ENCODE results near the gene LDLR.
"Not testable (repeated sequence)": the region's sequence is repeated elsewhere in the genome, so short reads cannot be mapped to it uniquely, and the experiment has no call there.

LDLR gene

GRCh38 chr19:11105014-11105636 lies 15.9 kb downstream of the LDLR start:
- no peak for DNase-seq (ENCODE audit: low spot score)

DNA sequence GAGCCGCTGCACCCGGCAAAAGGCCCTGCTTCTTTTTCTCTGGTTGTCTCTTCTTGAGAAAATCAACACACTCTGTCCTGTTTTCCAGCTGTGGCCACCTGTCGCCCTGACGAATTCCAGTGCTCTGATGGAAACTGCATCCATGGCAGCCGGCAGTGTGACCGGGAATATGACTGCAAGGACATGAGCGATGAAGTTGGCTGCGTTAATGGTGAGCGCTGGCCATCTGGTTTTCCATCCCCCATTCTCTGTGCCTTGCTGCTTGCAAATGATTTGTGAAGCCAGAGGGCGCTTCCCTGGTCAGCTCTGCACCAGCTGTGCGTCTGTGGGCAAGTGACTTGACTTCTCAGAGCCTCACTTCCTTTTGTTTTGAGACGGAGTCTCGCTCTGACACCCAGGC lies 17.2 kb downstream of the LDLR start:
- no peak for DNase-seq (ENCODE audit: low spot score)

DNA sequence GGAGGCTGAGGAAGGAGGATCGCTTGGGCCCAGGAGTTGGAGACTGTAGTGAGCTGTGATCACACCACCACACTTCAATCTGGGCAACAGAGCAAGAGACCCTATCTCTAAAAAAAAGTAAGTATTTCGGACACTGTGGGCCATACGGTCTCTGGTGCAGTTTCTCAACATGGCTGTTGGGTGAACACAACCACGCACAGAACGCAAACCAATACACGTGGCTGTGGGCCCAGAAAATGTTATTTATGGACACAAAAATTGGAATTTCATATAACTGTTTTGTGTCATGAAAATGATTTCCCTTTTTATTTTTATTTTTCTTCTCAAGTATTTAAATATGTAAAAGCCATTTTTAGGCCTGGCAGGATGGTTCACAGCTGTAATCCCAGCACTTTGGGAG lies 19.5 kb downstream of the LDLR start:
- no peak for DNase-seq (ENCODE audit: low spot score)

DNA sequence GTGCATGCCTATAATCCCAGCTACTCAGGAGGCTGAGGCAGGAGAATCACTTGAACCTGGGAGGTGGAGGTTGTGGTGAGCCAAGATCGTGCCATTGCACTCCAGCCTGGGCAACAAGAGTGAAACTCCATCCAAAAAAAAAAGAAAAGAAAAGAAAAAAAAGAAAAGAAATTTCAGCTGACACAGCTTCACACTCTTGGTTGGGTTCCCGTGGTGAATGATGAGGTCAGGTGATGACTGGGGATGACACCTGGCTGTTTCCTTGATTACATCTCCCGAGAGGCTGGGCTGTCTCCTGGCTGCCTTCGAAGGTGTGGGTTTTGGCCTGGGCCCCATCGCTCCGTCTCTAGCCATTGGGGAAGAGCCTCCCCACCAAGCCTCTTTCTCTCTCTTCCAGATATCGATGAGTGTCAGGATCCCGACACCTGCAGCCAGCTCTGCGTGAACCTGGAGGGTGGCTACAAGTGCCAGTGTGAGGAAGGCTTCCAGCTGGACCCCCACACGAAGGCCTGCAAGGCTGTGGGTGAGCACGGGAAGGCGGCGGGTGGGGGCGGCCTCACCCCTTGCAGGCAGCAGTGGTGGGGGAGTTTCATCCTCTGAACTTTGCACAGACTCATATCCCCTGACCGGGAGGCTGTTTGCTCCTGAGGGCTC lies 22.0 kb downstream of the LDLR start:
- DNase-seq (ENCODE audit: low spot score), result no peak

DNA sequence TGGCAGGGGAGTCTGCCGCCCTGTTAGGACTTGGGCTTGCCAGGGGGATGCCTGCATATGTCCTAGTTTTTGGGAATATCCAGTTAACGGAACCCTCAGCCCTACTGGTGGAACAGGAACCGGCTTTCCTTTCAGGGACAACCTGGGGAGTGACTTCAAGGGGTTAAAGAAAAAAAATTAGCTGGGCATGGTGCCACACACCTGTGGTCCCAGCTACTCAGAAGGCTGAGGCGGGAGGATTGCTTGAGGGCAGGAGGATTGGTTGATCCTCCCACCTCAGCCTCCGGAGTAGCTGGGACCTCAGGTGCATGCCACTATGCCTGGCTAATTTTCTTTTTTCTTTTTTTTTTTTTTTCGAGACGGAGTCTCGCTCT lies 22.5 kb downstream of the LDLR start:
- DNase-seq (ENCODE audit: low spot score), result no peak

GRCh38 chr19:11113140-11113708 lies 24.0 kb downstream of the LDLR start:
- no peak for DNase-seq (ENCODE audit: low spot score)

GRCh38 chr19:11115042-11115441 lies 25.8 kb downstream of the LDLR start:
- no peak for DNase-seq (ENCODE audit: low spot score)

DNA sequence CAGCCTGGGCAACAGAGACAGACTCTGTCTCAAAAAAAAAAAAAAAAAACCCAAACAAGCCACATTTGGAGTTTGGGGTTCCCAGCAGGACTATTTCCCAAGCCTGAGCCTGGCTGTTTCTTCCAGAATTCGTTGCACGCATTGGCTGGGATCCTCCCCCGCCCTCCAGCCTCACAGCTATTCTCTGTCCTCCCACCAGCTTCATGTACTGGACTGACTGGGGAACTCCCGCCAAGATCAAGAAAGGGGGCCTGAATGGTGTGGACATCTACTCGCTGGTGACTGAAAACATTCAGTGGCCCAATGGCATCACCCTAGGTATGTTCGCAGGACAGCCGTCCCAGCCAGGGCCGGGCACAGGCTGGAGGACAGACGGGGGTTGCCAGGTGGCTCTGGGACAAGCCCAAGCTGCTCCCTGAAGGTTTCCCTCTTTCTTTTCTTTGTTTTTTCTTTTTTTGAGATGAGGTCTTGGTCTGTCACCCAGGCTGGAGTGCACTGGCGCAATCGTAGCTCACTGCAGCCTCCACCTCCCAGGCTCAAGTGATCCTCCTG lies 26.7 kb downstream of the LDLR start:
- no peak for DNase-seq (ENCODE audit: low spot score)

DNA sequence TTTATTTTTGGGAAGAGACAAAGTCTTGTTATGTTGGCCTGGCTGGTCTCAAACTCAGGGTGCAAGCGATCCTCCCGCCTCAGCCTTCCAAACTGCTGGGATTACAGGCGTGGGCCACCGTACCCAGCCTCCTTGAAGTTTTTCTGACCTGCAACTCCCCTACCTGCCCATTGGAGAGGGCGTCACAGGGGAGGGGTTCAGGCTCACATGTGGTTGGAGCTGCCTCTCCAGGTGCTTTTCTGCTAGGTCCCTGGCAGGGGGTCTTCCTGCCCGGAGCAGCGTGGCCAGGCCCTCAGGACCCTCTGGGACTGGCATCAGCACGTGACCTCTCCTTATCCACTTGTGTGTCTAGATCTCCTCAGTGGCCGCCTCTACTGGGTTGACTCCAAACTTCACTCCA lies 27.2 kb downstream of the LDLR start:
- DNase-seq (ENCODE audit: low spot score), result no peak

DNA sequence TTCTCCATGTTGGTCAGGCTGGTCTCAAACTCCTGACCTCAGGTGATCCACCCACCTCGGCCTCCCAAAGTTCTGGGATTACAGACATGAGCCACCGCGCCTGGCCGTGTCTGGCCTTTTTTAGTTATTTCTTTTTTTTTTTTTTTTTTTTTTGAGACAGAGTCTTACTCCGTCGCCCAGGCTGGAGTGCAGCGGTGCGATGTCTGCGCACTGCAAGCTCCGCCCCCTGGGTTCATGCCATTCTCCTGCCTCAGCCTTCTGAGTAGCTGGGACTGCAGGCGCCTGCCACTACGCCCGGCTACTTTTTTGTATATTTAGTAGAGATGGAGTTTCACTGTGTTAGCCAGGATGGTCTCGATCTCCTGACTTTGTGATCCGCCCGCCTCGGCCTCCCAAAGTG lies 32.7 kb downstream of the LDLR start:
- DNase-seq (ENCODE audit: low spot score), result not testable (repeated sequence)

GRCh38 chr19:11123114-11123513 lies 33.9 kb downstream of the LDLR start:
- no peak for DNase-seq (ENCODE audit: low spot score)

GRCh38 chr19:11124157-11124556 lies 34.9 kb downstream of the LDLR start:
- not testable (repeated sequence) for DNase-seq (ENCODE audit: low spot score)

DNA sequence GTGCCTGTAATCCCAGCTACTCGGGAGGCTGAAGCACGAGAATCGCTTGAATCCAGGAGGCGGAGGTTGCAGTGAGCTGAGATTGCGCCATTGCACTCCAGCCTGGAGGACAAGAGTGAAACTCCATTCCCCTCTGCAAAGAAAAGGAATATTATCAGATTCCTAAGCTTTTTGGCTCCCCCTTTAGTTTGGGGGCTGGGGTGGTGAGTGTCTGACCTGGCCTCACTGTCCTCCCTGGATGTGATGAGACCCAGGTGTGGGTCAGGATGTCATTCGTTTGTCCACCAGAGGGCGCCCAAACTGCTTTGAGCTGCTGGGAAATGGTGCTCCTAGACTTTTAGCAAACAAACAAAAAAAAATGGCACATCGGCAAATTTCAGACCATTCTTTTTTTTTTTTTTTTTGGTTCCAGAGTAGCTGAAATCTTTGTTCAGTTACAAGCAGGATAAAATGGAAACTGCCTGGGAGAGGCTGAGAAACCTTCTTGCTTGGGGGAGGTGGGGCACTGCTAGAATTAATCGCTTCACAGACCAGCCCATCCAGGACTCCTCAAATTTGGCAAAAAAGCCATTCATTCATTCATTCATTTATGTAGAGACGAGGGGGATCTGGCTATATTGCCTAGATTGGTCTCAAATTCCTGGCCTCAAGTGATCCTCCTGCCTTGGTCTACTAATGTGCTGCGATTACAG lies 36.9 kb downstream of the LDLR start:
- peak; percentile 87 for DNase-seq (ENCODE audit: low spot score)

GRCh38 chr19:11127905-11128304 lies 38.6 kb downstream of the LDLR start:
- no peak for DNase-seq (ENCODE audit: low spot score)

GRCh38 chr19:11130824-11131455 lies 41.7 kb downstream of the LDLR start:
- DNase-seq (ENCODE audit: low spot score), result peak; percentile 81

GRCh38 chr19:11131471-11131870 lies 42.2 kb downstream of the LDLR start:
- no peak for DNase-seq (ENCODE audit: low spot score)

DNA sequence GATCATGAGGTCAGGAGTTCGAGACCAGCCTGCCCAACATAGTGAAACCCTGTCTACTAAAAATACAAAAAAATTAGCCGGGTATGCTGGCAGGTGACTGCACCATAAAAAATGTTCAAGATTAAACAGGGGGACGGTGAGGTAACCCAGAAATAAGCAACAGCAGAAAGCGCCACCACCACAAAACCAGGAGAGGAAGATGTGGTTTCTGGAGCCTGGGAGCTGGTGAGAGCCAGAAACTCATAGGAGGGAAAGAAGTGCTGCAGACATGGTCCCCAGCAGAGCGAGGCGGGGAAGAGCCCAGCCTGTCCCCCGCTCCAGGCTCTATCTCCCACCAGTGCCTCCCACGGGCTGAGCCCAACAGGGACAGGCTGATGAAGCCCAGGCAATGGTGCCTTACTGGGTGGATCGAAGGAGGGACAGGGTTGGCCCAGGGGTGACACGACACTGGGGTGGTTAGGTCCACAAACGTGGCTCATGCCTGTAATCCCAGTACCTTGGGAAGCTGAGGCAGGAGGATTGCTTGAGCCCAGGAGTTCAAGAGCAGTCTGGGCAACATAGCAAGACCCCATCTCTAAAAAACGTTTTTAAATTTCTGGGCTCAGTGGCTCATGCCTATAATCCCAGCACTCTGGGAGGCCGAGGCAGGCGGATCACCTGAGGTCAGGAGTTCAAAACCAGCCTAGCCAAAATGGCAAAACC lies 47.3 kb downstream of the LDLR start:
- no peak for DNase-seq (ENCODE audit: low spot score)

GRCh38 chr19:11137542-11138384 lies 48.5 kb downstream of the LDLR start:
- DNase-seq (ENCODE audit: low spot score), result peak; percentile 76

DNA sequence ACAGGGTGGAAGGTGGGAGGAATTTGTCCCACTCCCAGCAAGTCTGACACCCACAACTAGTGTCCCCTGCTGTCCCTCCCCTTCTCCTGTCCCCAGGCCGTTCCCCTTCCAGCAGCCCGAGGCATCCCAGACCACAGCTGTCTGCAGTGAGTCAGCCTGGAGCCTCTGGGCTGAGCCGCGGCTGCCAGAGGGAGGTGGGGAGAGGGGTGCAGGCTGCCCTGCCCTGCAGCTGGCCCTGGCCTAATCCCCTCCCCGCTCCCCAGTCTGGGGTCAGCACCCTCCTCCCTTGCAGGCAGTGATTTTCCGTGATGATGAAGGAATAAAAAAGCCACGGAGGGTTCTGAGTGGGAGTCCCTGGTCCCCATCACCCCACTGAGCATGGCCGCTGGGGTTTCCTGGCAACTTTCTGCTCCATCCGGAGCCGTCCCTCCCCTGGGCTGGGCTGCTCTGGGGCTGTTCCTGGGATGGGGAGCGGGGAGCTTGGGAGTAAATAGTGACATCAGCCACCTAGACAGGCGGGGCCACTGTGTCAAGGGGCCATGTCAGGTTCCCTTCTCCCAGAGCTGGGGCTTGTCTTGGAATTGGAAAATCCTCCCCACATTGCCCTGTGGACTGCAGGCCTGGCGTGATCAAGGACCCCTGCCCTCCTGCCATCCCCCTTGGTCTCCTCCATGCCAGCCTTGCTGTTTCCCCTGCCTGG lies 49.5 kb downstream of the LDLR start:
- DNase-seq (ENCODE audit: low spot score), result no peak

- not testable (repeated sequence) for DNase-seq (ENCODE audit: low spot score)
These were observed 50.8 kb downstream of the LDLR start for GRCh38 chr19:11140023-11140538.

Data from hematopoietic multipotent progenitor cell treated with erythropoietin and hydrocortisone succinate and interleukin-3 and kit ligand, for 17 days (in vitro differentiated cells).